Embryonic facial prominence (tissue), 1 donor: ENCODE results near the gene MORN1.

Experiments
- DNase-seq: peaks from one replicate; pipeline ENCODE4 v3.0.0-alpha.2; 2016; ENCODE audit errors: extremely low spot score

MORN1 gene

GRCh38 chr1:2352341-2352896 lies 38.9 kb downstream of the MORN1 start:
- DNase-seq: no peak

- no peak for DNase-seq
Observed at GRCh38 chr1:2351723-2352122, 39.6 kb downstream of the MORN1 start.

GRCh38 chr1:2350911-2351655 lies 40.3 kb downstream of the MORN1 start:
- DNase-seq: no peak

DNA sequence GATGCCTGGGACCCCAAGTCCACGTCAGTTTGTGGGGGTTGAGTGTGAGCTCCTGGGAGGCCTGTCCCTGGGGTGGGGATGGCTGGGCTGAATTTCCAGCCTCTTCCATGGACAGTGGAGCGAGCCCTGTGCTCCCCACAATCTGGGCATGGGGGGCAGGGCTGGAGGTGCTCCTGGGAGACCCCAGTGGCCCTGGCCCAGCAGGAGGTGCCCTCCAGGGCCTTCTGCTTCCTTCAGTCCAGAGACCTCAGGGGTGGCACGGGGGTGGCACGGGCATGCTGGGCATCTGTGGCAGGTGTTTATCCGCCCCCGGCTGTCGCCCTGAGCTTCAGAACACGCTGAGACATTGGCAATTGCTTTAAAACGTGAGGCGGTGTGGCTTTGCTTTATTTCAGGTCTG lies 40.9 kb downstream of the MORN1 start:
- DNase-seq: no peak

DNA sequence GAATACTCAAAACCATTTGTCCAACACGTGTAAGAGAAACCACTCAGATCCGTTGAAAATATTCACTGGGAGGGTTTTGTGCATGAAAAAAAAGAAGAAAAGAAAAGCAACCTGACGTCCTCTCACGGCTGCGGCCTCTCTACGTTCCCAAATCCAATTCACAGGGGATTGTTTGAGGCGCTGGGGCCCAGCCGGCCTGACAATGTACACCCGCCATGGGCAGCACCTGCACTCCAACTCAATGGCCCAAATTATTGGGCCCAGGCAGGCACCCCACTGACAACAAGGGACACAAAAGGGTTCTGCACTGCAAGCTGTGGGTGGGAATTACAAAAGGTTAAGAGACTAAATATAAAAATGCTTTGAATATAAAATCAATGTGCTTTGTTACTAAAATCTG lies 41.5 kb downstream of the MORN1 start:
- DNase-seq: no peak

- DNase-seq: no peak
Observed at GRCh38 chr1:2348346-2349325, 42.7 kb downstream of the MORN1 start.

GRCh38 chr1:2347896-2348295 lies 43.5 kb downstream of the MORN1 start:
- no peak for DNase-seq

DNA sequence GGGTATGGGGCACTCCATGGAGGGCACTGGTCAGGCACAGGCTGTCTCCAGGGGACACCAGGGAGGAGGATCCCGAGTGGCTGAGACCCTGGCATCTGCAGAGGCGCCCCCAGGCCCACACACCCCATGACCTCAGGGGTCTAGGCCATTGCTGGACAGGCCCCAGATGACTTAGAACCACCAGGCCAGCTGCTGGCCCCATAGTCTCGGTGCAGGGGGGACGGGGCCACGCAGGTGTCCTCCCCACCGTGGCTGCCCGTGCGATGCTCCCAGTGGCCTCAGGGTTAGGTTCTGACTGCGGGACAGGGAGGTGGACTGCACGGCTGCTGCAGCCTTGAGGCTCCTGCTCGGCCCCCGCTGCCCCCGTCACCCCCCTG lies 44.0 kb downstream of the MORN1 start:
- no peak for DNase-seq

GRCh38 chr1:2346691-2347408 lies 44.5 kb downstream of the MORN1 start:
- DNase-seq: no peak

GRCh38 chr1:2345297-2346075 lies 45.9 kb downstream of the MORN1 start:
- no peak for DNase-seq

DNA sequence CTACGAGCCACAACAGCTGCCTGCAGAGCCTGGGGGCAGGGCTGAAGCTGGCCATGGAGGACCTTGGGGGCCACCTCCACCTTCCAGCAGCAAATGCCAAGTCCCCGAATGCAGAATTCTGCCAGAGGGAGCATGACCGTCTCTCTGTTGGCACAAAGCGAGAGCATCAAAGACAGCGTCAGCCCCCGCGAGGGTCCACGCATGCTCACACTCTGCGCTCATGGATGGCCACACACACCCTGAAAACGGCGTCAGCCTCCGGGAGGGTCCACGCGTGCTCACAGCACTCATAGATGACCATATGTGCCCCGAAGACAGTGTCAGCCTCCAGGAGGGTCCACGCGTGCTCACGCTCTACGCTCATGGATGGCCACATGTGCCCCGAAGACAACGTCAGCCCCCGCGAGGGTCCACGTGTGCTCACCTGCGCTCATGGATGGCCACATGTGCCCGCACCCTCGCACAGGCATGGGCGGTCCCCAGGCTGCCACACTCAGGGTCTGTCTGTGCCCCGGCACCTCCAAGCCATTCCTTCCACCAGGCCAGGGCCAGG lies 46.5 kb downstream of the MORN1 start:
- no peak for DNase-seq

DNA sequence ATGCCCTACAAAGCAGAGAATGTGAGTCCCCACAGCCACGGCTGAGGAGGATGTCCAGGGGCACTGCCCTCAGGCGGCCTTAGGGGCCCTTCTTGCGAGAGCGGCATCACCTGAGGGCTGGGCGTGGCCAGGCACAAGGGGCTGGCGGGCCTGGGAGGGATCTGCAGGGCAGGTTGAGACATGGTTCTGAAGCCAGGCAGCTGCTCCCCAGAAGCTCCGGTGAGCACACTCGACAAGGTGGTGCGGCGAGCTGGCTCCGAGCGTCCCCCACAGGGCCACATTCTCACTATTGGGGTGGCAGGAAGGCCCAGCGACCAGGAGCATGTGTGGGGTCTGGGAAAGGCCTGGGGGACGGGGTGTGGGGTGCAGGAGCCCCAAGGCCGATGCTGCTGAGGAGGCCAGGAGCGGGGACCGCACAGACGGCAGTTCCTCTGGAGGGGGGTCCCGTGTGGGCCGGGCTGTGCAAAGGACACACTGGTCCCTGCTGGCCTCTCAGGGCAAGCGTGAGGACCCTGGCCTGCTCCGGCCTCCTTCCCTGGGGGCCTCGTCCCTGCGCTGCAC lies 47.2 kb downstream of the MORN1 start:
- no peak for DNase-seq

DNA sequence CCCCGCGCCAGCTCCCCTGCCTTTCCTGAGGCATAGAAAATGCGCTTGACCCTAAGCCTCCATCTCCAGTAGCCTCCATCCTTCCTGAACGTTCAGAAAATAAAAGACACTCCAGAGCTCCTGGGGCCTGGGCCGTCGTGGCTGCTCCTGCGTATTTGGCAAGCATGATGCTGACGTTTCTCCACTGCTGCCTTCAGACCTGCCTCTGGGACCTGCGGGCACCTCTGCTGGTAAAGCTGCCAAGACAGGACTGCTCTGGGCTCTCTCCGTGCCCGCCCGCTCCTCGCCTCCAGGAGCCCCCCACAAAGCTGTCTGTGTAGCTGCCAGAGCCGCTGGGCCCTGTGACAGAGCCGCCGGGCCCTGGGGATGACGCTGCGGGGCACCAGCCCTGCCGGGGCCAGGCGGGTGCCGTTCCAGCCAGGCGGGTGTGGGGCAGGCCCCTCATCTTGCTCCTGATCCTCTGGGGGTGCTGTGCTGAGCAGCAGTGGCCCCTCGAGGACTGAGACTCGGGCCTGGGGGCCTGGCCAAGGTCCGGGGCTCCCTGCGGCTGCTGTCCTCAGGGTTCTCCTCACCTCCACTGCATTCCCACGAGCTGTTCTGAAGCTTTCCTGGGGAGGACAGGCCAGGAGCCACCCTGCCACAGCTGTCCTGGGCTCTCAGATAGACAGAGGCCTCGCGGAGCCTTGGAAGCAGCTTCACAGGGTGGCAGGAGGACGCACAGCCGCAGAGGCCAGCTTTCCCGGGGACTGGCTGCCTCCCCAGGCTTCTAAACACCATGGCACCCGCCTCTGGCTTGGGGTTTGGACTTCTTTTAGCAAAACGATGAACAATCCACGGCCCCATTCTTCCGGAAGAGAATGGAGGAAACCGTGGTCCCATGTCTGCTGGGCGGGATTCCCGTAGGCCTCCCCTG lies 48.1 kb downstream of the MORN1 start:
- no peak for DNase-seq

DNA sequence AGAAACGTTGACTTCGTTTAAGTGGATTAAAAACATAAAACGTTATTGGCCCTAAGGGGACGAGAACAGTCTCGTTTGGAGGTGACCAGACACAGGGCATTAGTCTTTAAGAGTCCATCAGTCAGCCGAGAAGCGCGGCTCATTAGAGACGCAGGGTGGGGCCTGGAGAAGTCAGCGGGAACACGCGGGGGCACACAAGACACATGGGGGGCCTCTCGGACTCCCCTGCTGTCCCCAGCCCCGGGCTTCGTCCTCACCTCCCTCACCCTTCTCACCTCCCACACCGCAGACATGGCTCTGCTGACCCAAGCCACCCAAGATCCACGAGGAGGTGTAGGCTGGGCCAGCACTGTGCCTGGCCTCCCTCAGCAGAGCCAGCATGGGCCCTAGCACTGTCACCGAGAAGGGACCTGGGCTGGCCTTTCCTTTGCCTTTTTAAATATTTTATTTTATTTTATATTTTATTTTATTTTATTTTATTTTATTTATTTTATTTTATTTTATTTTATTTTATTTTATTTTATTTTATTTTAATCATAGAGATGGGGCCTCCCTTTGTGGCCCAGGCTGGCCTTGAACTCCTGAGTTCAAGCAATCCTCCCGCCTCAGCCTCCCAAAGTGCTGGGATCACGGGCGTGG lies 48.9 kb downstream of the MORN1 start:
- DNase-seq: no peak

DNA sequence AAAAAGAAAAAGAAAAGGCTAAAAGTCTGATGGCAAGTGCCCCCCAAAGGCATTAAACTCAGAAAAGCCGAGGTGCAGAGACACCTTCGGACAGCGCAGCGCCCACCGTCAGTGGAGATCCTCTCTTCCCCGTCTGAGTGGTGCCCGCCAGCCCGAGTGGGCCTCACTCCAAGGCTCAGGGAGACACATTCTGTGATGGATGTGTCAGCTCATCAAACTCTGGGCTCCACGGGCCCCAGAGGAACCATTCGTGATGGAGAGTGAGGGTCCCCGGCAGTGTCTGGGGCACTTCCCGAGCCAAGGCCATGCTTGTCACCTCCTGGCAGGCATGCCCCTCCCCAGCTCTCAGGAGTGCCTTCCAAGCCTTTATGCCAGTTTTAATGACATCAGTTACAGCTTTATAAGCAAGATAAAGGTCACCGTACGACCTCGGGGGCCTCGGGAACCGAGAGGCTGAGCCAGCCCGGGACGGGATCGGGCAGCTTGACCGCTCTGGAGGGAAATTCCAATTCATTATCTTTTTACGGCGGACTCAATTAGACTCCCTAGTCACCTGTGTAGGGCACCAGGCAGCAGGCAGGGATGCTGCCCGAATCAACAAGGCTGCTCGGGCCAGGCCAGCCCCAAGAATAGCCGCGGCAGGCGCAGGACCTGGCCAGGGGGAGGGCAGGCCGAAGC lies 49.5 kb downstream of the MORN1 start:
- DNase-seq: no peak

DNA sequence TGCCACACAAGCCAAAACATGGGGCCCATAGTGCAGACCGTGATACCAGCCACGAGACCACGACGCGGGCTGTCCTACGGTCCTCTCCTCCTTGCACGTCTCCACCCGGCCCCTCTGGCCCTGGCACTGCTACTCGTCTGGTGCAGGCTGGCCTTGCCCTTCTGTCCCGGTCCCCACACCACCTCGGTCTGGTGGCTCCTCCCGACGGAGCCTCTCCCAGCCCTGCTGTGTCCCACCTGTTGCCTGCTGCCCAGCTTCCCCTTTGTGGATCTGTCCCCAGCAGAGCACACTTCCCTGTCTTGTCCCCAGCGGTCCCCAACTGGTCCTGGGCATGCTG lies 50.5 kb downstream of the MORN1 start:
- DNase-seq: no peak

DNA sequence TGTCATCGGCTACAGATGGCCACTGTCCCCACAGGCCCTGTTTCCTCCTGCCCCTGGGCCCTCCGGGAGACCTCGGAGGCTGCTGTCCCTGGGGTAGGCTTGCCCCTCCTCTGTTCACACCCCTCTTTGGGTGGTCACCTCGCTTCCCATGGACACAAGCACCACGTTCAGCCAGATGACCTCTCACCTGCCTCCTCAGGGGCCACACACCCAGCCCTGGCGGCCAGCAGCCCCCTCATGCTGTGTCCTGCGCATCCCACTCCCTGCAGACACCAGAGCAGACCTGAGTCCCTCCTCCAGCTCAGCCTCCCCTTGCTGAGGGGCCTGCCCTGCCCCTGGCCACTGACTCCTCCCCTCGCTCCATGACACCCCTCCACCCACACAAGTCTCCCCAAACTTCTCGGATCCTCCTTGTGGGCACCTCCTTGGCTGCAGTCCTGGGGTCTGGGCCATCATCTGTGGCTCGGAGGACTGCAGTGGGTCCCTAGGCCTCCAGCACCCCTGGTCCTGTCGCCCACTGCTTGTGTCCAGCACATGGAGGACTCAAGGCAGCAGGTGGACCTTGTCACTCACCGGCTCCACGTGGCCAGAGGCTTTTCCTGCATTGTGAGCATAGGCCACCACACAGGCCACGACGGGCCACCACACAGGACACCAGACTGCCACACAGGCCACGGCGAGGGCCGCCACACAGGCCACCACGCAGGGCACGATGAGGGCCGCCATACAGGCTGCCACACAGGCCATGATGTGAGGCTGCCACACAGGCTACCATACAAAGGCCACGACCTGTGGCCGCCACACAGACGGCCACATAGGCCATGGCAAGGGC lies 51.1 kb downstream of the MORN1 start:
- DNase-seq: no peak
